NCI-H1048 (cell line): ENCODE measurements around the gene CEACAM6.
"Not testable (repeated sequence)": the region's sequence is repeated elsewhere in the genome, so short reads cannot be mapped to it uniquely, and the experiment has no call there.

Experiments
- DNase-seq: peaks from one replicate; lab custom pipeline; 2025; lab: John Stamatoyannopoulos, UW

CEACAM6 gene

DNA sequence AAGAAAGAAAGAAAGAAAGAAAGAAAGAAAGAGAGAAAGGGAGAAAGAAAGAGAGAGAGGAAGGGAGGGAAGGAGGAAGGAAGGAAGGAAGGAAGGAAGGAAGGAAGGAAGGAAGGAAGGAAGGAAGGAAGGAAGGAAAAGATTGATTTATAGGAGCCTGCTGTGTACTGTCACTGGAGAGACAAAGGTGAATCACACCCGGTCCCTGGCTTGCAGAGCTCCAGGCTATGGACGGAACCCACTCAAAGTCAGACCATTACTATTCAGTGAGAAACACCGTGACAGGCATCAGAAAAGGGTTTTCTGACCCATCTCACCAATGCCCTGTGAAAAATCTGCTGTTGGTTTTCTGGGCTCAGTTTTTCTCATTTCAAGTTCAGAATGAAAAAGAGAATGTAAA is 7.3 kb upstream of the CEACAM6 start:
- no peak for DNase-seq

DNA sequence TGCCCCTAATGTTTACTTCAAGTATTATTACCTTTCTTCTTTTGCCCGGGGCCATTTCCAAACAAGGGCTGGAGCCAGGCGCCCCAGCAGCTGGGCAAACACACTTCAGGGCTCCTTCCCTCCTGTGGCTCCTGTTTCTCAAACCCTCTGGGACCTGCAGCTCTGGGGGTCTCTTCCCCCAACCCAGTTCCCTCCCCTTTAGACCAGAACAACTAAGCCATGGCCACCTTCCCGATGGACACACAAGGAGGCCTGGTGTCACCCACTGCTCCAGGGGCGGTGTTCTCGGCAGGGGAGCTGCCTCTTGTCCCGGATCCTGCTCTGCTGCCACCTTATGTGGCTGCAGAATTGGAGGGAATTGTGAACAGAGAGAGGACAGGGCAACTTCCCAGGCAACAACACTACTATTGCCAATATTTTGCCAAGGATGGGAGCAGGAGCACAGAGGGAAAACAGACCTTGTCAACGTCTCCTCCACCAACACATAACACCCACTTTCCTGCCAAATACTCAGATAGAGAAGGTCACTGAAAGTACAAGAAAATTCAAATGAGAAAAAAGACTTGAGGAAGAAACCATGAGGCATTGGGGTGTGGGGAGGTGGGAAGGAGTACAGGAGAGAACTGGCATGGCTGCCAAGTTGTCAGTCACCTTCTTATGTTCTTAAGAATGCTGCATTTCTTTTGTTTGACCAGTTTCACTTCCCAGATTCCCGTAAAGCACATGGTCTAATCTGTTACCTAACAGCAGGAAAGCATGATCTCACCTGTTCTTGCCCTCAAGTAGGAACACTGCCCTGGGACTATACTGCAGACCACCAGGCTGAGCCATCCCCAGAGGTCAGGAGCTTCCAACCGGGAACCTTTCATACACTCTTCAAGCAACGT is 4.8 kb upstream of the CEACAM6 start:
- not testable (repeated sequence) for DNase-seq

DNA sequence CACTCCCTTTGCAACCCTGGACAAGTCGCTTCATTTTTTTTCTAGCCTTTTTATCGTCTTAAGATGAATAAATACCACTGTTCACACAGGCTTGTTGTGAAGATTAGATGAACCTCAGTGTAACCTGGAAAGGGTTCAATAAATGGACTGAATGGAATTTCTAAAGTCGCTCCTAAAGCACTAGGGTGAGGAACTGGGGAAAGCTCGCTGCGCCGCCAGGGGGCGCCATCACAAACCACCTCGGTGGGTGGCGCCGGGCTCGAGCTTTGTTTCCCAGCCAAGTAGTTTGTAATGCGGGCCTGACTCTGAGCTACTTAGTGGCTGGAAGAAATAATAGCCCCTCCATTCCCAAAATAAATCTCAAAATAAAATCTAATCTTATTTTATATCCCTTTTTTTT is 2.2 kb upstream of the CEACAM6 start:
- no peak for DNase-seq

DNA sequence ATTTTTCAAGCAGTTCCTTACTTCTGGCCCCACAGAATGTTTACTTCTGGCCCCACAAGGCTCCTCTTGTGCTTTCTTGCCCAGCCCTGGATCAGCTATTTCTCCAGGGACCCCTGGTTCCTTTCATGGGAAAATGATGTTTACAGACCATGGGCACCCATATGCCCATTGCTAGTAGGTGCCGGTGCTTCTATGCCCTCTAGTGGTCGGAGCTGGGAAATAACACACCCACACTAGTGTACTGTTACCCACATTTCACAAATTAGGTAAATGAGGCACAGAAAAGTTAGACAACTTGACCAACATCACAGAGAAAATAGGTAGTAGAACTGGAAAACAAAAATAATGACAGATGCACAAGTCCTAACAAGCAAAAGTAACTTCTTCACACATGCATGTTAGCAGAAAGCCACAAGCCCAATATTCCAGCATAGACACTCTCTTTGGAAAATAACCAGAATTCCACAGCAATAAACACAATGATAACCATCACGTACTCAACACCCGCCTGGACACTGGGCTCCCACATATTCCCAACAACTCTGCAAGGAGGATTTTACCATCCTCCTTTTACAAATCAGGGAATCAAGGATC is 1.3 kb upstream of the CEACAM6 start:
- no peak for DNase-seq

GRCh38 chr19:41758846-41759245 is 3.5 kb downstream of the CEACAM6 start:
- DNase-seq: no peak

- no peak for DNase-seq
These were observed 11.8 kb downstream of the CEACAM6 start for GRCh38 chr19:41767115-41767514.

DNA sequence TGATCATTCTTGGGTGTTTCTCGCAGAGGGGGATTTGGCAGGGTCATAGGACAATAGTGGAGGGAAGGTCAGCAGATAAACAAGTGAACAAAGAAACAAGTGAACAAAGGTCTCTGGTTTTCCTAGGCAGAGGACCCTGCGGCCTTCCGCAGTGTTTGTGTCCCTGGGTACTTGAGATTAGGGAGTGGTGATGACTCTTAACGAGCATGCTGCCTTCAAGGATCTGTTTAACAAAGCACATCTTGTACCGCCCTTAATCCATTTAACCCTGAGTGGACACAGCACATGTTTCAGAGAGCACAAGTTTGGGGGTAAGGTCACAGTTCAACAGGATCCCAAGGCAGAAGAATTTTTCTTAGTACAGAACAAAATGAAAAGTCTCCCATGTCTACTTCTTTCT is 12.8 kb downstream of the CEACAM6 start:
- not testable (repeated sequence) for DNase-seq

DNA sequence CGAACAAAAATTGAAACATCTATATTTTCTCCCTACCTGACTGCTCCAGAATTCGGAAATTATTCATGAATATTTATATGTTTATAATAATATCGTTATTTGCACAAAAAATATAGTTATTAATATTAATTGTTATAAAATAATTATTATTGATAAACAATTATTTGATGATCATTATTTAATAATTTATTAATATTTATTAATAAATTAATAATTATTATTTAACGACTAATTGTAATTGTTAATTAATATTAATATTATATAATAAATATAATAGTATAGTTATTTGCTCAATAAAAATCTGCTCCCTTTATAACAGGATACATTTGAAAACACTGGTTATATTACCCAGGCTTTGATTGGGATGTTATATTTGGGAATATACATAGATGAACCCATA is 14.3 kb downstream of the CEACAM6 start:
- no peak for DNase-seq

- no peak for DNase-seq
These were observed 16.1 kb downstream of the CEACAM6 start for GRCh38 chr19:41771410-41771809.

GRCh38 chr19:41774515-41774980 is 19.2 kb downstream of the CEACAM6 start:
- DNase-seq: no peak

DNA sequence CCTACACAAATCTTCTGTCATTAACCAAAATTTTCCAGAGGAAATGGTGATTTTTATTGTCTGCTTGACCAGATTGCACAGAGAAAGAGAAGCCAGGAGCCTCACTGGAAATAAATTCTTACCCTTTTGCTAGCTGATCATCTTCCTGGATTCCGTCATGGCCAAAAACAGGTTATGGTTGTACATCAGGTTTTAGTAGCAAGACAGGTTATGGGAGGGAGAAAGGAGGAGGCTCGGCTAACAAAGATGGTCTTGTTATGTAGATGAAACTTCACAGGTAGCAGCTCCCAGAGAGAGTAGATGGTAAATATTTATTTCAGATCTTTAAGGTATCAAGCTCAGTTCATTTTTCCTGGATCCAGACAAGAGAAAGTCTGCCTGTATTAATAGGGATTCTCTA is 21.4 kb downstream of the CEACAM6 start:
- no peak for DNase-seq

GRCh38 chr19:41783612-41784011 is 28.3 kb downstream of the CEACAM6 start:
- DNase-seq: no peak

DNA sequence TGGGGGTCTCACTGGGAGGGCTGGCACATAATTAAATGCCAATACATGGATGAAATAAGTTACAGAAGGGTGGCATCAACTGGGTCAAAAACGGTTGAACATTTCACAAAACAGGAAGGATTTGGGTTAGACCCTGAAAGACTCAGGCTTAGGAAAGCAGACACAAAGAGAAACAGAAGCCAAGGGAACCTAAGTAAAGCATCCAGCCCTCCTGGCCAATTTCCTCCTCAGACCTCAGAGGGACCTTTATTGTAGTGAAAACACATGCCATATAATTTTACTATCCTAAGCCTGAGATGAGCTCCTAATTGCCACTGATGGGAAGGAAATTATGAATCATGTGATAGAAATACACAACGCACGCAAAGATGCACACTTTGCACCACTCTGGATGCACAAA is 29.0 kb downstream of the CEACAM6 start:
- DNase-seq: no peak

DNA sequence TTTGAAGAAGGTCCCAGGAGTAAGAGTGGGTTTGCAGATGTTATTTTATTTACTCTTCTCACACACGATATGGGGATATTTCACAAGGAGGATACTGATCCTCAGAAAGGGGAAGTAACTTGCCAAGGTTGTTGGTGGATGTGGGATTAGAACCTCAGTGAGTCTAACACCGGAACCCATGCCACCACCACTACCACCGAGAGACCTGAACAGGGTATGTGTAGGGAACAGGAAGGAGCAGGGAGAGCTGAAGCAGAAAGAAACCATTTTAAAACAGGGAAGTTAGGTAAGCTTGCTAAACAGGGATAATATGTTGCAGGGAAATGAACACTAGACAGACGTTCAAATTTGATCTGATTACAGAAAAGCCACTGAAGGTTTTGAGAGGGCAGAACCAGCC is 29.4 kb downstream of the CEACAM6 start:
- no peak for DNase-seq

DNA sequence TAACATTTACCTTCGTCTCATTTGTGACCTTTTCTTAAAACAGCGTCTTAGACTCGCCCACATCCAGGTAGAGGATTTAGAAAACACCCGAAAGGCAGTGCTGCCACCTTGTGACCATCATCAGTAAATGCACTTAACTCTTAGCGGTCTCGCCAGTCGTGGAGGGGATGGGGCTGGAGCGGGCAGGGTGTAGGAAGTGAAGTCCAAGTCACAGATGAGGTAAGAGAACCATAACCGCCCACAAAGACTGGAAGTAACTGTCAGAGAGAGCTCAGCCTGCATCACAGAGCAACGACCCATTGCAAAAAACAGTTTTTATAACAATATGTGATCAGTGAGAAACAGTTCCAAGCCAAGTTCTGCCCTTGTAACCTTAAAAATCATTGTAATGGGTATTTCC is 30.3 kb downstream of the CEACAM6 start:
- peak; percentile 56 for DNase-seq

DNA sequence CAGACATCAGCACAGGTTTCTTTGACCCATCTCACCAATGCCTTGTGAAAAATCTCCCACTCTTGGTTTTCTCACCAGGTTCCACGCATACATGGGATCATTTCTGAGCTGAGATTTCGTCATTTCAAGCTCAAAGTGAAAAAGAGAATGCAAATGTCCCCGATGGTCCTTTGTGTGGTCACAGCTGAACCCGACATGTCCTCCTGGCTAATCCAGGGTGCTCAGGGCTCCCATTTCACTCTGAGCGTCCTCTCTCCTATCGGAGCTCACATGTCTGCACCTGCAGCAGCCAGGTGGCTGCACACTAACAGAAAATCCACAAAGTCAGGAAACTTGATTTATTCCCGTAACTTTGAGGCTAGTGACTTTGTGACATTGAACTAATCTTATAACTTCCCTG is 31.7 kb downstream of the CEACAM6 start:
- no peak for DNase-seq

GRCh38 chr19:41788518-41788917 is 33.2 kb downstream of the CEACAM6 start:
- not testable (repeated sequence) for DNase-seq

DNA sequence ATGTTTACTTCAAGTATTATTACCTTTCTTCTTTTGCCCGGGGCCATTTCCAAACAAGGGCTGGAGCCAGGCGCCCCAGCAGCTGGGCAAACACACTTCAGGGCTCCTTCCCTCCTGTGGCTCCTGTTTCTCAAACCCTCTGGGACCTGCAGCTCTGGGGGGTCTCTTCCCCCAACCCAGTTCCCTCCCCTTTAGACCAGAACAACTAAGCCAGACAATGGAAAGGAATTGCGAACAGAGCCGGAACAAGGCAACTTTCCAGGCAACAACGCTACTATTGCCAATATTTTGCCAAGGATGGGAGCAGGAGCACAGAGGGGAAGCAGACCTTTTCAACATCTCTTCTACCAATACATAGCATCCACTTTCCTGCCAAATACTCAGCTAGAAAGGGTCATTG is 33.7 kb downstream of the CEACAM6 start:
- not testable (repeated sequence) for DNase-seq

GRCh38 chr19:41792513-41793413 is 37.4 kb downstream of the CEACAM6 start:
- DNase-seq: peak; percentile 19

DNA sequence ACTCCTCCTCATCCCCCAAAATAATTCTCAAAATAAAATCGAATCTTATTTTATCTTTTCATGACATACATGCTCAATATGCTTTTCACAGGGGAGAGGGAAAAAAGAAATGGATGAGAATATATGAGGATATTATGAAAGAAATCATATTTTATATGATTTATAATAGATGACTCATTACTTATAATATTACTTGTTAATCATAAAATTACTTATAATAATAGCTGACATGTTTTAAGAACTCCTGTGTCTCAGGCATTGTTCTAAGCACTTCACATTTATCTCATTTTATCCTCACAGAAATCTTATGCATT is 38.0 kb downstream of the CEACAM6 start:
- DNase-seq: no peak

GRCh38 chr19:41795031-41795461 is 39.7 kb downstream of the CEACAM6 start:
- DNase-seq: peak; percentile 18

DNA sequence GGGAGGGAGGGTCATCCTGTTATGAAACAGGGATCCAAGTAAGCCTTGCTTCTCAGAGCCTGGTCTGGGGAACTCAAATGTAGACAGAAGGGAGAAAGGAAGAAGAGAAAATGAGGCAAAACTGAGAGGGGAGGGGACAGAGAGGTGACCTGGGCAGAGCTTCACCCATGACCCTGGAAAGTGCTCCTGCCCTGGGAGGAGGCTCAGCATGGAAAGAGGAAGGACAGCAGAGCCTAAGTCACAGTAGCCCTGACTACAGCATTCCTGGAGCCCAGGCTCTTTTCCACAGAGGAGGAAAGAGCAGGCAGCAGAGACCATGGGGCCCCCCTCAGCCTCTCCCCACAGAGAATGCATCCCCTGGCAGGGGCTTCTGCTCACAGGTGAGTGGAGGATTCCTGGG is 41.0 kb downstream of the CEACAM6 start, which contains the start of gene CEACAM3:
Gene CEACAM3 (plus strand): TSS at position 226 of the 400 bp plus-strand sequence. CDS start 91 bp downstream, at position 317.
- DNase-seq: no peak
